DMS 273 (cell line): ENCODE results near the gene IL19.

Experiments
- DNase-seq: peaks from one replicate; lab custom pipeline; 2025; ENCODE audit not compliant: unreplicated experiment; lab: John Stamatoyannopoulos, UW

The IL19 gene, protein sequence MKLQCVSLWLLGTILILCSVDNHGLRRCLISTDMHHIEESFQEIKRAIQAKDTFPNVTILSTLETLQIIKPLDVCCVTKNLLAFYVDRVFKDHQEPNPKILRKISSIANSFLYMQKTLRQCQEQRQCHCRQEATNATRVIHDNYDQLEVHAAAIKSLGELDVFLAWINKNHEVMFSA

DNA sequence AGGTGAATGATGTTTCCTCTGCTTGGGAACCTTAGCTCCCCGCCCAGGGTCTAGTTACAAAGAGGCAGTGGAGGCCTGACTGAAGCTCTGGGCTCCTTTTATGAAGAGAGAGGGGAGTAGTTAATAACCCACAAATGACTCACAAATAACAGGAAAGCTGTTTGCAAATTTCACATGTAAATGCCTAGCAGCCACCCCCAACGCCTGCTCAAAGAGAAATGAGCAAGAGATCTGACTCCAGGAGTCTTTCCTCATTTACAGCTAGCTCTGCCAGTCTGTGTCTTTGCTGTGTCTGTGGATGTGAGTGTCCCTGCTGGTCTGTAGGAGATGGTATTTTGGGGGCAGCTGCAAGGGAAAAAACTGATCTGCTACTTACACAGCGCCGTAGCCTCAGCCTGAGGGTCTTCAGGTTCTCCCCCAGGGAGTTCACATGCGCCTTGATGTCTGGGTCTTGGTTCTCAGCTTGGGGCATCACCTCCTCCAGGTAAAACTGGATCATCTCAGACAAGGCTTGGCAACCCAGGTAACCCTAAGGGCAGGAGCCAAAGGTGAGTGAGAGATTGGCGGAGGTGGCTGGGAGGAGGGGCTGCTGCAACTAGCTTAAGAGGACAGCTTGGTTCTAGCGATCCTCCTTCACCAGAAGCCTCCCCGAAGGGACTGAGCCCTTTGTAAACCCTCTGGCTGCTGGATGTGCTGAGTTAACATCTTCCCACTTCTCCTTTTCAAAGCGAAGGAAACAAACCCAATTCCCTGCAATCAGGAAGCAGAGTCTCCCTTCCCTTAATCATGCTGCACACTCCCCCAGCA is at the start of gene IL19:
IL19 (plus strand) TSS at position 243 of the 807 bp plus-strand sequence. CDS start 65,890 bp downstream, outside the sequence.
- no peak for DNase-seq

DNA sequence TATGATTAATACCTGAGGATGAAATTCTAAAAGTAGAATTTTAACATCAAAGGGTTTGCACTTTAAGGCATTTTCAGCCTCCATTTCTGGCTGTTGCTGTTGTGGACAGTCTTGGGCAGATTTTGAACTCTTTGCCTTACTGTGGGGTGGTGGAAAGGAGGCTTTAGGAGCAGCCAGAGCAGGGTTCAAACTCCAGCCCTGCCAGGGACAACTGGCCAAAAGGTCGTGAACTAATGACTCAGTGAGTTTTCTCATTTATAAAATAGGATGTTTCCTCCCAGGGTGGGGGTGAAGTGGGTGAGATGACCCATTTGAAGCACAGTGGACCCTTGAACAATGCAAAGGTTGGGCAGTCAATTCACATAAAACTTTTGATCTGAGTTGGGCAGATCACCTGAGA is 49.1 kb upstream of the IL19 start:
- no peak for DNase-seq

DNA sequence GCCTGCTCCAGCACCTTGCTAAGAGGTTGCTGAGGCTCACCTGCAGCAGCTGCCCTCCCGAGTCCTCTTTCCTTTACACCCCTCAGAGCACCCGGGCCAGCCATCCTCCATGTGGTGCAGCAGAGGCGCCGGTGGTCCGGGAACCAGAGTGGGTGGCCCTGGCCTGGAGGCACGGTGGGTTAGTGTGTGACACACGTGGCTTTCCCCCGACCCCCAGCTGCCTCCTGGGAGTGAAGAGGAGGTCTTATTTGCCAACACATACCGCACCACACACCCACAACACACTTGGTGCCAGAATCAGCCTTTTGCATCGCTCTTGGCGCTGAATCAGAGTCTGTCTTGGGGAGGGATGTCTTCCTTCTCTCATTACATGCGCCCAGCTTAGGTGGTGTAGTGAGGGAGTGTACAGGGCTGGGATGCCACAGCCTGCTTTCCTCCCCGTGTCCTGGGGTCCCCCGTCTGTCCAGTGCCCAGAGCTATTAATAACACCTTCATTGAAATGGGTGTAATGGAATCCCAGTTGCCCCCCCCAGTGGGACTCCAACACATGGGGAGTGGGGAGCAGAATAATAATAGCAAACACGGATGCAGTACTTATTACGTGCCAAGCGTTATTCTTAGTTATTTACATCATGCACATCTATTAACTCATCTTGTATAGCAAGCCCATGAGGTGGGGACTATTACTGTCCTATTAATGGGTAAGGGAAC is 47.7 kb upstream of the IL19 start:
- peak; percentile 25 for DNase-seq

DNA sequence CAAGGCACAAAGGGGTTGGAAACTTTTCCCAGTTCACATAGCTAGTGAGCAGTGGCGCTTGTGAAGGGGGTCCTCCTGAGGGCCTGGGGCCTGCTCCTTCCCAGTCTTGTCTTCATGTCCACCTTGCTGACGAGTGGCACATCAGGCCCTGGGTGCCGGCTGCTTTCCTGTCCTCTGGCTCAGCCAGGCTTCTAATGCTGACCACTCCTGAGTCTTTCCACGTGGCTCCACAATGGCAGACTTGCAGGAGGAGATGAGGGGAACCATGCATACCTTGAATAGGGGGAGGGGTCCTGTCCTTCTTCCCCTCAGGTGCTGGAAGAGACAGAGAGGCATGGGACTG is 47.1 kb upstream of the IL19 start:
- DNase-seq = no peak

DNA sequence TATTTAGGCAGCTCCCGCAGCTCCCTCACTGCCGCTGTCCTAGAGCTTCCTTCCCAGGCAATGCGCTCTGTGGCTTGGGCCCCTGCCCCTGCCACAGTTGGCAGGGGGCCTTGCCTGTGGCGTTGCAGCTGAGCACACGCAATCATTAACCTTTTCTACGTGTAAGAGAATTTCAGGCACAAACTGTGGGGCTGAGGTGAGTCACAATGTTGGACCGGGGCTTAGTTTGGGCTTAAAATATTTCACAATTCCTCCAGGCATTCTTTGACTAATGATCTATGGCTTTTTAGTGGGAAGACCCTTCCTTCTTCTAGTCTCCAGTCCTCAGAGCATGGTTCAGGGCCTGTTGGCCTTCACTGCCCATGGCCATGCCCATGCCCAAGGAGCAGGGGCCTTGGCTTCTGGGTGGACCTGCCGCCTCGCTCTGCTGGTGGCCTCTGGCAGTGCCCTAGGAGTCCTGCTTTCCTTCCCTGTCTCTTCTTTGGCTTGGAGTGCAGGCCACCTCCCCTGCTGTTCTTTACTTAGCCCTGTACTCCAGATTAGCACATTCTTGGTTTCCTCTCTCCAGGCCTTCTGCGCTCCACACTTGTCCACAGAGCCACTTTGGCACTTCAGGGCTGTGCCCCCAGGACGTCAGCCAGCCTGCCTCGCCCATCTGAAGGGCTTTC is 46.6 kb upstream of the IL19 start:
- no peak for DNase-seq

DNA sequence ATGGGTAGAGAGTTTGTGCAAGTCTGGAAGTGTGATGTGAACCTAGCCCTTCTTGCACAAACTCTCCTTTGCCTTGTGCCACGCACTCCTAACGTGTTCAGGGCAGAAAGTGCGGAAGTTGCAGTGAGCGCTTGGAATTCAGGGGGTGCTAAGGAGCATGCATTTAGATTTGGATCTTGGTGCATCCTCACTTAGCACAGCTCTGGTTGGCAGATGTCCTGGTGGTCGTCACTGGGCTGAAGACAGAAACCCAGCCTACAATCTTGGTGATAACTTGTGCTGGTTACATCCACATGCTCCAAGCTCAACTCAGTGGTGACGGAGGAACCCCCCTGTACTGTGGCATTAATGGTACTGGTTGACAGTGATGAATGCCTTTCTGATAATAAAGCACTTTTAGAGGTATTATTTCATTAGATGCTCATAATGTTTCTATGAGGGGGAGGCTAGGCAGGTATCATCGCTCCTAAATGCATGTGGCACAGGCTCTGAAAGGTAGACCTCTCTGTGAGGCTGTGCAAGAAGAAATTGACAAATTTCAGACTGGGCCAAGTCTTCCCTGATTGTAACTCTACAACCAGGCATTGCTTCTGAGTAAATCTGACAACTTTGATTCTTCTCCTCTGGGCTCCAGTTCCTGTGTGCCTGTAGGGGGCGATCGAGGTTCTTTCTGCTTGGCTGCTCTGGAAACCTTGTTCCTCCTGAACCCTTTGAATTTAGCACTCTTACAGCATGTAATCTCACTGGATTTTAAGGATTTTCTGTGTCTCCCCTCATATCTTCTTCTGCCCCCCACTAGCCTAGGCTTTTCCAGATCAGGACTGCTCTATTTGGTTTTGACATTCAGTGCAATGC is 45.2 kb upstream of the IL19 start:
- peak; percentile 71 for DNase-seq

DNA sequence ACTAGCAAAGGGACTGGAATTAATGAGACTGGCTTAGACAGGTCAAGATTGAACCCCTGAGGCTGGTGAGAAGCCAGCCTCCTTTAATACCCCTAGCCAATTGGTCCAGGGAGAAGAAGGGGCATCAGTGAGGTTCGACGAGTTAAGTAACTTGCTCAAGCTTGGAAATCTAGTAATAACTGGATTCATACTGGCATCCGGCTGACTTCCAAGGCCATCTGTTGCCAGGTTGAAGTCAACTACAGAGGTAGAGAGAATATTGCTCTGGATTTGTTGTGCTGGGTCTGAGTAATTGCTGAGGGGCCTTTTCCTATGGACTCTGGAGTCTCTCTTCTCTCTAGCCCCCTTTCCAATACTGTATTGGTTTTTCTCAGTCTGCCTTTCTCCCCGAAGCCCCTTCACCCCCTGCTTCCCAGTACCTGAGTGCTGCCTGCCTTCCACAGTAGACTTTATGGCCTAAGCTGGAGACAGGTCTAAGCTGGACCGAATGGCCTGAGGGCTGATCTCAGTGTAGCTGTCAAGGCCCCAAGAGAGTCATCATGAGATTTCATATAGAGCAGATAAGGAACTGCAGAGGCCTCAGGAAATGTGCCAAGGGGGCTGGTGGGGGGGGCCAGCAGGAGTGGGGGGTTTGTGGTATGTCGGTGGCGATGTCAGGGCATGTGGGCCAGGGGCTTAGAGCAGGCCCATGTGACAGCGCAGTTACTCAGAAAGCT is 42.4 kb upstream of the IL19 start:
- peak; percentile 67 for DNase-seq

DNA sequence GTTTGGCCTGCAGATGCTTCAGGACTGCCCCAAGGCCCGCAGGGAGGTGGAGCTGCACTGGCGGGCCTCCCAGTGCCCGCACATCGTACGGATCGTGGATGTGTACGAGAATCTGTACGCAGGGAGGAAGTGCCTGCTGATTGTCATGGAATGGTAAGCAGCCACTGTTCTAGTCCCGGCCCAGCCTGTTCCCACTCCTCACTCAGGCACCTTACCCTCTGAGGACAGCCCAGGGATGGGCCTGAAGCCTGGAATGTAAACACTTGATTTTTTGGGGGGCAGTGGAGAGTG is 41.9 kb upstream of the IL19 start:
- DNase-seq = no peak

DNA sequence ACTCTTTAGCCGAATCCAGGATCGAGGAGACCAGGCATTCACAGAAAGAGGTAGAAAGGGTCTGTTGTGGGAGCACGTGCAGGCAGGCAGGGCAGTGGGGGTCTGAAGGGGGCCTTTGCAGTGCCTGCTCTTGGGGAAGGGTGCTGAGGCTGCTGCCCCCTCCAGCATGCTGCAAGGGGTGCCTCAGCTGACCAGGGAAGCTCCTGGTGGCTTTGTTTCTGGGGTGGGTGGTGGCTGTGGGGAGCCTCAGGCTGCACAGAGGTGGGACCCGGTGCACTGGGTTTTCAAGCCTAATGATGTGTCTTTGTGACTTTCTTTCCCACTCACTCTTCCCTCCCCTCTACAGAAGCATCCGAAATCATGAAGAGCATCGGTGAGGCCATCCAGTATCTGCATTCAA is 41.5 kb upstream of the IL19 start:
- DNase-seq = no peak

DNA sequence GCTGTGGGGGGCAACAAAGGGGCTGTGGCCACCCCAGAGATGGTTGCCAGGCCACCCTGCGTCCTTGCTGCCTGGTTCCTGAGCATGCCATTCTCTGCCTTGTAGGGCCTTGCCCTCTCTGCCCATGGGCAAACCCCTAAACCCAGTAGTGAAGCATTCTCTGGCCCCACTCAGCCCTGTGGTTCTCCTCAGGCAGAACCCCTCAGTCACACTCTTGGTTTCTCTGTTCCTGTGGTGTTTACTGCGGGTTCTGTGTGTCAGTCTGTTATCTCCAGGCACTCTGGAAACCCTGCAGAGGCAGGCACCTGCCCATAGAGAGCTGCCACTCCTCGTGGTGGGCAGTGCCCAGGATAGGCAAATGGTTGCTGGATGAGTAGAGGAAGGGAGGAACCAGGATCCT is 41.1 kb upstream of the IL19 start:
- DNase-seq = no peak

DNA sequence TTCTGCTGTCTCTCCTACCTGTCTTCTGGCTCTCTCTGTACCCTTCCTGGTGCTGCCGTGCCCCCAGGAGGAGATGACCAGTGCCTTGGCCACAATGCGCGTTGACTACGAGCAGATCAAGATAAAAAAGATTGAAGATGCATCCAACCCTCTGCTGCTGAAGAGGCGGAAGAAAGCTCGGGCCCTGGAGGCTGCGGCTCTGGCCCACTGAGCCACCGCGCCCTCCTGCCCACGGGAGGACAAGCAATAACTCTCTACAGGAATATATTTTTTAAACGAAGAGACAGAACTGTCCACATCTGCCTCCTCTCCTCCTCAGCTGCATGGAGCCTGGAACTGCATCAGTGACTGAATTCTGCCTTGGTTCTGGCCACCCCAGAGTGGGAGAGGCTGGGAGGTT is 38.1 kb upstream of the IL19 start:
- DNase-seq = no peak

DNA sequence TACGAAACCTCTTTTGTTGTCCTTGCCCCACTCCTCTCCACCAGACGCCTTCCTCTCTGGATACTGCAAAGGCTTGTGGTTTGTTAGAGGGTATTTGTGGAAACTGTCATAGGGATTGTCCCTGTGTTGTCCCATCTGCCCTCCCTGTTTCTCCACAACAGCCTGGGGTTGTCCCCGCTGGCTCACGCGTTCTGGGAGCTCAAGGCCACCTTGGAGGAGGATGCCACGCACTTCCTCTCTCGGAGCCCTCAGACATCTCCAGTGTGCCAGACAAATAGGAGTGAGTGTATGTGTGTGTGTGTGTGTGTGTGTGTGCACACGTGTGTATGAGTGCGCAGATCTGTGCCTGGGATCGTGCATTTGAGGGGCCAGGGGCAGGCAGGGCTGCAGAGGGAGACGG is 37.6 kb upstream of the IL19 start:
- DNase-seq = no peak

DNA sequence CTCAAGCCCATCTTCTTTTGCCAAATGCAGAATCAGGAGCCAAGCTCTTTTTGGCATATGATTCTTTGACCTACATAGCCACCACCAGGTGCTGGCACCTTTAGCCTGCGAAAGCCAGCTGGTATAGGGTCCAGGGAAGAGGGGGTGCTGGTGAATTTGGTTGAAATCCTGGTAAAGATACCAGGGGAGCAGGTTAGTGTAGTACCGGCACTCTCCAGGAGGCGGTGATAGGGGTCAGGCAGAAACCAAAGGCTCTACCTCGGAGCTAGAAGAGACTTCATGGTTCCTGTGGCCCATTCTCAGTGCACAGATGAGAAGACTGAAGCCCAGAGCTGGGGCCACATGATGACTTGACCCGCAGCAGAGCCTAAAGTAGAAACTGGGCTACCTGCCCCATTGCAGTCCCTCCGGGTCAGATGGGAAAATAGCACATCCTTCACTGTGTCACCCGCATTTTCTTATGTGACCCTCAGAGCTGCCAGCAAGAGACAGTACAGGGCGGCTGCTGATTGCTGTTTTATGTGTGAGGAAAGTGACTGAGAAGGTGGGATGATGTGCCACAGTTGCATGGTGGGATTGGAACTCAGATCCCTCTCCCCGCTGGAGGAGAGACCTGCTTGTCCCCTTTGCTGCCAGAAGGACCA is 36.0 kb upstream of the IL19 start:
- peak; percentile 73 for DNase-seq

DNA sequence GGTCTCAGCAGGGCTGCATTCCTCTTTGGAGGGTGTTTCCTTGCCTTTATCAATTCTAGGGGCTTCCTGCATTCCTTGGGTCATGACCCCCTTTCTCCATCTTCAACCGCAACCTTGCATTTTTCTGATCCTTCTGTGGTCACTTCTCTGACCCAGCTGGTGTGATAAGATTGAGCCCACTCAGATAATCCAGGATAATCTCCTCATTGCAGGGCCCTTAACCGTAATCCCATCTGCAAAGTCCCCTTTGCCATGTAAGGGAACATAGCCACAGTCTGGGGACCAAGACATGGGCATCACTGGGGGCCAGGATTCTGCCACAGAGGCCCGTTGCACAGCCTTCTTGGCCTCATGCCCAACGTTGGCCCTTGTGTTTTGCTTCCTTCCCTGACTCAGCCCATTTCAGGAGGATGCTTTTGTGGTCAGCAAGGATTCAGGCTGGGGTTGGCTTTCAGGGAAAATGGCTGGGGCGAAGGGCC is 35.0 kb upstream of the IL19 start:
- DNase-seq = no peak

DNA sequence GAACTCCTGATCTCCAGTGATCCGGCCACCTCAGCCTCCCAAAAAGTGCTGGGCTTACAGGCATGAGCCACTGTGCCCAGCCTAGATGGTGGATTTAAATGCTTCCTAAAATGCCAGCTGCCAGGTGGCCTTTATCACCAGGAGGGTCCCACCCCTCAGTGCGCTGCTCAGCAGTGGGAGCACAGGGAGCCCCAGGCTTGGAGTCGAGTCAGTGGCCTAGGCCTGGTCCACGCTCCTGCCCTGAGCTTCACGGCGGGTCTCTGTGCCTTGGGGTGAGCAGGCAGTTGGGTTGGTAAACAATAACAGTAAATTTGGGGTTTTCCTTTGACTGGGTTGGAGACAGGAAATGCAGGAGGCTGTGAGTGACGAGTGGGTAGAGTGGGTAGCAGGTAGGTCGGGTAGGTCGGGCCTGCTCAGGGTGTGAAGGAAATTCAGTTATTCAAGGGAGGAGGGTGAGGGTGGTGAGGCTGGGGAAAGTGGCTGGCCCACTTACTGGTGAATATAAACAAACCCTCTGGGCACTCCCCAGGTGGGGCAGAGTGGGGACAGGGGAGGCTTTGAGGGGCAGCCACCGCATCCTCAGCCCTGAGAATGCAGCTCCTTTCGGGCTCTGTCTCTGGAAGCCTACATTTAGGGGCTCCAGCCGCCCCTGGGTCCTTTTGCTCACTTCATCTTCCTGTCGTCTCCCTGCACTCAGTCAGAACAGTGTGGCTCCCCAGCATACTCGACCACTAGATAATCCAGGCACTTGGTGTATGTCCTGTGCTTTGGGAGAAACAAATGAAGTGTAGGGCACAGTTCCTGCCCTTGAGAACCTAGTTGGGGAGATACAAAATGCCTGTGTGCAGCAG is 33.5 kb upstream of the IL19 start:
- DNase-seq = no peak

DNA sequence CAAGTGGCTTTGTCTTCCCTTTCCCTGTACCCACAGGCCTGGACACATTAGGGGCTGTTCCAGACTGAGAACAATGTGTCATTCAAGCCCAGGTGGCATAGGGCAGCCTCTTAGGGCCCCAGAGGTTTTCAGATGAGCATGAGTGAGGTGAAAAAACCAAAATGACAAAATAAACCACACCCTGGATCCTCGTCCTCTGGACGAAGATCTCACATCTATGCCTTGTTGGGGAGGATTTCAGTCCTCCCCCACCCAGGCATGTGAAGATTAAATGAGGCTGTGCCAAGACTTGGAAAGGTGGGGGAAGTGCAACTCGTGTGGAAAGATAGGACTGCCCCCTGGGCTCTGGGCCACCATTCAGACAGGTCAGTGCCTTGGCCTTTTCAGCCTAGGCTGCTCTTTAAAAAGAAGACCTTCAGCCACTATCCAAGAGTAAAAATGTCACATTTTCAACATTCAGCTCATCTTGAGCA is 32.8 kb upstream of the IL19 start:
- no peak for DNase-seq

DNA sequence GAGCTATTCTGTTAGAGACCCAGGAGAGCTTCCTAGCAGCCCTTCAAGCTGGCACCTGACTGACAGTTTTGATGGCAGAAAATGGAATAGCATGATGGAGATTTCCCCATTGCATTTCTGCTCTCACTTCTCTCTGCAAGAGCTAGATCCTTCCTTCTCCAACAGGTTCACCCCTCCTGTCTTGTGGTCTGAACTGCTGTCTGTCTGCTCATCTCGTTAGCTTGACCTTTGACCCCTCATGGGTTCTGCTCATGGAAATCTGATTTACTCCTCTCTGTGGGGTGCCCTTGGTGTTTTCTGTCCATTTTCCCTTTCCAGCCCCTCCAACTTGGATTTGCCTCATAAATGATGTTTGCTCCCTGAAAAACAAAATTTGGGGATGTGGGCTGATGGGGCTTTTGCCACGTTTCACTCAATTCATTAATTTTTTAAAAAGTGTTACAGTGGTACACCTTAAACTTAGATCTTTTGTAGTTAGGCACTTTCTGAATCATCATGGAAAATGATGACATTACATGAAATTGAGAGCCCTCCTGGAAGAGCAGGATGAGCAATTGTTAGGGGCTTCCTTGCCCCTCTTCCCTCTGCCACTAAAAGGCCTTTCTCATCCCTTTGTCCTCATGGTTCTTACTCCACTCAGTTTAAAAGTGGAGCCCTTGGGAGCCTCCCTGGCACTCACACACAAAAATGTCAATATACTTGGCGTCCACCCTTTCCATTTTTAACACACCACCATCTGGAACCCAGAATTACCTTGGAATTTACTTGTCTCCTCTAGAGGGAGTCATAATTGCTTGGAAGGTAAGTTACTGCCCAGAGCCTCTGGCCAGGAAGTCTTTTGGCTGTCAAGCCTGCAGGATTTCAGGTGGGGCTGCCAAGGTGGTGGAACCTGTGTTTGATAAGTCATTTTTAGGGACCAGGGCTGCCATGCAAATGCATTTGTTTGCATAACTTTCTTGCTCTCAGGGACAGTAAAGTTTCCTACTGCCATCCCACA is 31.9 kb upstream of the IL19 start:
- DNase-seq = peak; percentile 81
